ENCODE measurements around the gene FLCN. TPM values are rescaled to one million over a fixed set of nuclear protein-coding genes. Genes with fewer than 3 reads are reported as not detected.

Gene FLCN
- total and polyA plus RNA-seq, 4 donors, result 8.5 to 46.7 (median 28.4) TPM

GRCh38 chr17:17189559-17189958 is 47.4 kb downstream of the FLCN start:
- DNase-seq (ENCODE audit: low spot score), result no peak
- peaks cover 0 to 14% (median 1%) of the 10 kb centered on the region in 4 donors for H3K36me3 ChIP-seq (ENCODE audit: control insufficient read depth in 4 of 4, insufficient read depth in 3 of 4, low read depth in 1 of 4, low read length in 3 of 4)

DNA sequence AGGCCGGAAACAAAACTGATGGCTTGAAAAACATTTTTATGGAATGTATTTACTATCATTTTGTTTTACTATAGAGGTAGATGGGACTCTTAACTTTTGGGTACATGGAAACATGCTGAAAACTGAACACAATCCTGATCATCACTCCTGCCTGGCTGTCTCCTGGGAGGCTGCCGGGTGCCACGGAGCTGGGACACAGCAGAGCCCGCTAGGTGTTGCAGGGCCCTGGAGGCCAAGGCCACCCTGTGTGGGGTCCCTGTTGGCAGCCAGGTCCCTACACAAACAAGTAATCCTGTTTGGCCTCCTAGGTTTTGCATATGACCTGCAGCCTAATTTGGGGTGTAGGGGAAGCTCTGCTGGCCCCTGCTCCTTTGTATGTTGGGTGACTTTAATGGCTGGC is 48.4 kb downstream of the FLCN start:
- no peak for DNase-seq (ENCODE audit: low spot score)
- no peaks in the 10 kb centered on the region for H3K27me3 ChIP-seq (ENCODE audit: control insufficient read depth in 4 of 4, insufficient read depth in 4 of 4, low read length in 3 of 4)
- H3K9ac ChIP-seq (ENCODE audit: low read depth in 1 of 2, low read length in 2 of 2), result no peak overlapping the region
- no peak overlapping the region for H3K27ac ChIP-seq (ENCODE audit: low read depth in 1 of 2, low read length in 2 of 2)
- peaks cover 0 to 7% (median 0%) of the 10 kb centered on the region in 4 donors for H3K4me1 ChIP-seq (ENCODE audit: control insufficient read depth in 4 of 4, insufficient read depth in 4 of 4, low read length in 3 of 4)
- WGBS, result 92% methylated on average over 4 of the region's 4 CpGs
- no peaks in the 10 kb centered on the region for H3K9me3 ChIP-seq (ENCODE audit: control insufficient read depth in 4 of 4, low read length in 3 of 4)
- H3K4me3 ChIP-seq (ENCODE audit: low read depth in 1 of 3, low read length in 3 of 3), result no peak overlapping the region
- no peak for TF ChIP-seq RAD21 (IDR thresholded peaks at IDR 0.05)
- H3K36me3 ChIP-seq (ENCODE audit: control insufficient read depth in 4 of 4, insufficient read depth in 3 of 4, low read depth in 1 of 4, low read length in 3 of 4), result peaks cover 3 to 22% (median 9%) of the 10 kb centered on the region in 4 donors

More at GRCh38 chr17:17189559-17189958, 47.4 kb downstream of the FLCN start:
- Histone ChIP-seq H3K4me1 (ENCODE audit: control insufficient read depth in 4 of 4, insufficient read depth in 4 of 4, low read length in 3 of 4) (peaks cover 0 to 7% (median 0%) of the 10 kb centered on the region in 4 donors), H3K27me3 (ENCODE audit: control insufficient read depth in 4 of 4, insufficient read depth in 4 of 4, low read length in 3 of 4) (no peaks in the 10 kb centered on the region), H3K9ac (ENCODE audit: low read depth in 1 of 2, low read length in 2 of 2) (no peak overlapping the region), H3K27ac (ENCODE audit: low read depth in 1 of 2, low read length in 2 of 2) (no peak overlapping the region), H3K9me3 (ENCODE audit: control insufficient read depth in 4 of 4, low read length in 3 of 4) (no peaks in the 10 kb centered on the region), H3K4me3 (ENCODE audit: low read depth in 1 of 3, low read length in 3 of 3) (no peak overlapping the region)
- TF ChIP-seq RXRA (IDR thresholded peaks at IDR 0.05), result no peak
- no peak for TF ChIP-seq NR2F2 (IDR thresholded peaks at IDR 0.05)
- no peak for TF ChIP-seq ZBTB33 (IDR thresholded peaks at IDR 0.05)
- TF ChIP-seq TAF1 (conservative IDR thresholded peaks at IDR 0.05), result no peak
- TF ChIP-seq HNF4A (conservative IDR thresholded peaks at IDR 0.05), result no peak
- no peak for TF ChIP-seq FOXA1 (IDR thresholded peaks at IDR 0.05)
- TF ChIP-seq JUND (IDR thresholded peaks at IDR 0.05), result no peak
- no peak for TF ChIP-seq EGR1 (IDR thresholded peaks at IDR 0.05; ENCODE audit: low read depth in 2 of 2)
- TF ChIP-seq, protein P1, sequence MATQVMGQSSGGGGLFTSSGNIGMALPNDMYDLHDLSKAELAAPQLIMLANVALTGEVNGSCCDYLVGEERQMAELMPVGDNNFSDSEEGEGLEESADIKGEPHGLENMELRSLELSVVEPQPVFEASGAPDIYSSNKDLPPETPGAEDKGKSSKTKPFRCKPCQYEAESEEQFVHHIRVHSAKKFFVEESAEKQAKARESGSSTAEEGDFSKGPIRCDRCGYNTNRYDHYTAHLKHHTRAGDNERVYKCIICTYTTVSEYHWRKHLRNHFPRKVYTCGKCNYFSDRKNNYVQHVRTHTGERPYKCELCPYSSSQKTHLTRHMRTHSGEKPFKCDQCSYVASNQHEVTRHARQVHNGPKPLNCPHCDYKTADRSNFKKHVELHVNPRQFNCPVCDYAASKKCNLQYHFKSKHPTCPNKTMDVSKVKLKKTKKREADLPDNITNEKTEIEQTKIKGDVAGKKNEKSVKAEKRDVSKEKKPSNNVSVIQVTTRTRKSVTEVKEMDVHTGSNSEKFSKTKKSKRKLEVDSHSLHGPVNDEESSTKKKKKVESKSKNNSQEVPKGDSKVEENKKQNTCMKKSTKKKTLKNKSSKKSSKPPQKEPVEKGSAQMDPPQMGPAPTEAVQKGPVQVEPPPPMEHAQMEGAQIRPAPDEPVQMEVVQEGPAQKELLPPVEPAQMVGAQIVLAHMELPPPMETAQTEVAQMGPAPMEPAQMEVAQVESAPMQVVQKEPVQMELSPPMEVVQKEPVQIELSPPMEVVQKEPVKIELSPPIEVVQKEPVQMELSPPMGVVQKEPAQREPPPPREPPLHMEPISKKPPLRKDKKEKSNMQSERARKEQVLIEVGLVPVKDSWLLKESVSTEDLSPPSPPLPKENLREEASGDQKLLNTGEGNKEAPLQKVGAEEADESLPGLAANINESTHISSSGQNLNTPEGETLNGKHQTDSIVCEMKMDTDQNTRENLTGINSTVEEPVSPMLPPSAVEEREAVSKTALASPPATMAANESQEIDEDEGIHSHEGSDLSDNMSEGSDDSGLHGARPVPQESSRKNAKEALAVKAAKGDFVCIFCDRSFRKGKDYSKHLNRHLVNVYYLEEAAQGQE (IDR thresholded peaks at IDR 0.05), result no peak
- no peak for TF ChIP-seq ATF3 (IDR thresholded peaks at IDR 0.05)
- no peak for TF ChIP-seq YY1 (IDR thresholded peaks at IDR 0.05)
- TF ChIP-seq HNF4G (IDR thresholded peaks at IDR 0.05), result no peak
- TF ChIP-seq, protein P2, sequence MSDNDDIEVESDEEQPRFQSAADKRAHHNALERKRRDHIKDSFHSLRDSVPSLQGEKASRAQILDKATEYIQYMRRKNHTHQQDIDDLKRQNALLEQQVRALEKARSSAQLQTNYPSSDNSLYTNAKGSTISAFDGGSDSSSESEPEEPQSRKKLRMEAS (IDR thresholded peaks at IDR 0.05), result no peak
- TF ChIP-seq RAD21 (IDR thresholded peaks at IDR 0.05), result no peak
- TF ChIP-seq FOXA2 (IDR thresholded peaks at IDR 0.05), result no peak
- no peak for TF ChIP-seq SP1 (IDR thresholded peaks at IDR 0.05)
- WGBS, result 54% methylated on average over 4 of the region's 4 CpGs
